Neural cell (in vitro differentiated cells): Measurements from ENCODE around the gene COL17A1. TPM values are rescaled to one million over a fixed set of nuclear protein-coding genes. Genes with fewer than 3 reads are reported as not detected.

ENCODE experiments used
- H2AFZ ChIP-seq: fragments of 200-600, 300-800 bp; sonication (generic), shearing (Covaris generic); 2 replicates; pipeline ENCODE4 v1.6.0; 2014; ENCODE audit warnings: low read depth, mild to moderate bottlenecking, antibody characterized with exemption, low read length, moderate library complexity
- H3F3A ChIP-seq: fragments of 200-600 bp; shearing (Covaris generic); 2 replicates; pipeline ENCODE4 v1.6.1; 2016; ENCODE audit warnings: mild to moderate bottlenecking, moderate library complexity, mixed read lengths, antibody characterized with exemption, low read length; ENCODE audit not compliant: insufficient read depth, poor library complexity, severe bottlenecking
- H3K27ac ChIP-seq: fragments of 200-600, 300-800 bp; sonication (generic), shearing (Covaris generic); 2 replicates; pipeline ENCODE4 v1.5.1; 2014; ENCODE audit warnings: mild to moderate bottlenecking, low read length, moderate library complexity
- H3K27me3 ChIP-seq: fragments of 300-800, 200-600 bp; sonication (generic), shearing (Covaris generic); 2 replicates; pipeline ENCODE4 v1.6.0; 2014; ENCODE audit warnings: mild to moderate bottlenecking, low read depth, low read length, moderate library complexity; ENCODE audit not compliant: insufficient read depth
- H3K36me3 ChIP-seq: fragments of 300-800, 200-600 bp; sonication (generic), shearing (Covaris generic); 2 replicates; pipeline ENCODE4 v1.5.1; 2014; ENCODE audit warnings: mild to moderate bottlenecking, antibody characterized with exemption, low read length, moderate library complexity; ENCODE audit not compliant: insufficient read depth
- H3K4me2 ChIP-seq: fragments of 300-800, 200-600 bp; sonication (generic), shearing (Covaris generic); 2 replicates; pipeline ENCODE4 v1.6.0; 2014; ENCODE audit warnings: mild to moderate bottlenecking, low read length
- H3K4me3 ChIP-seq: fragments of 300-800, 200-600 bp; sonication (generic), shearing (Covaris generic); 2 replicates; pipeline ENCODE4 v1.5.1; 2014; ENCODE audit warnings: mild to moderate bottlenecking, low read length, moderate library complexity
- H3K79me2 ChIP-seq: fragments of 200-600 bp; shearing (Covaris generic); replicated peaks from 2 replicates; pipeline ENCODE4 v1.6.0; 2014; ENCODE audit warnings: mild to moderate bottlenecking, low read length, moderate library complexity; ENCODE audit not compliant: insufficient read depth
- H3K9ac ChIP-seq: fragments of 300-800, 200-600 bp; sonication (generic), shearing (Covaris generic); 2 replicates; pipeline ENCODE4 v1.6.1; 2016; ENCODE audit warnings: mild to moderate bottlenecking, low read length, mixed read lengths
- H3K9me2 ChIP-seq: fragments of 200-600 bp; shearing (Covaris generic); 2 replicates; pipeline ENCODE4 v1.6.1; 2016; ENCODE audit warnings: mild to moderate bottlenecking, low read length, mixed read lengths; ENCODE audit not compliant: insufficient read depth
- H3K9me3 ChIP-seq: fragments of 200-600, 300-800 bp; sonication (generic), shearing (Covaris generic); 2 replicates; pipeline ENCODE4 v1.6.1; 2016; ENCODE audit warnings: mild to moderate bottlenecking, mixed run types, low read length, moderate library complexity, mixed read lengths
- H4K20me1 ChIP-seq: fragments of 200-600 bp; shearing (Covaris generic); 2 replicates; pipeline ENCODE4 v1.6.1; 2016; ENCODE audit warnings: mild to moderate bottlenecking, mixed run types; ENCODE audit not compliant: insufficient read depth
- CTCF ChIP-seq: fragments of 450-650 bp; IDR thresholded peaks from 2 replicates; pipeline ENCODE4 v1.5.1; 2014; ENCODE audit warnings: antibody characterized with exemption, mild to moderate bottlenecking, moderate library complexity; ENCODE audit not compliant: poor library complexity, severe bottlenecking
- EP300 ChIP-seq: fragments of 450-650 bp; conservative IDR thresholded peaks from 2 replicates; pipeline ENCODE4 v1.6.1; 2014; ENCODE audit warnings: antibody characterized with exemption, mild to moderate bottlenecking, moderate library complexity; ENCODE audit not compliant: poor library complexity, severe bottlenecking
- EZH2 ChIP-seq: fragments of 200-600, 300-800 bp; shearing (Covaris generic), sonication (generic); IDR thresholded peaks from 2 replicates; pipeline ENCODE4 v1.6.1; 2014; ENCODE audit warnings: antibody characterized with exemption, low read length, borderline replicate concordance, mild to moderate bottlenecking; ENCODE audit not compliant: insufficient read depth, poor library complexity, severe bottlenecking
- MXI1 ChIP-seq: fragments of 450-650 bp; conservative IDR thresholded peaks from 2 replicates; pipeline ENCODE4 v1.6.1; 2014; ENCODE audit warnings: antibody characterized with exemption, mild to moderate bottlenecking; ENCODE audit not compliant: poor library complexity, severe bottlenecking
- POLR2AphosphoS5 ChIP-seq: IDR thresholded peaks from 2 replicates; pipeline ENCODE4 v1.6.1; 2012
- RAD21 ChIP-seq: fragments of 450-650 bp; conservative IDR thresholded peaks from 2 replicates; pipeline ENCODE4 v1.6.1; 2014; ENCODE audit warnings: antibody characterized with exemption, mild to moderate bottlenecking, moderate library complexity
- REST ChIP-seq: IDR thresholded peaks from 2 replicates; pipeline ENCODE4 v1.6.1; 2012; ENCODE audit warnings: borderline replicate concordance
- SMC3 ChIP-seq: fragments of 450-650 bp; conservative IDR thresholded peaks from 2 replicates; pipeline ENCODE4 v1.6.1; 2014; ENCODE audit warnings: antibody characterized with exemption, mild to moderate bottlenecking, moderate library complexity; ENCODE audit not compliant: poor library complexity
- TAF1 ChIP-seq: IDR thresholded peaks from 2 replicates; pipeline ENCODE4 v1.6.1; 2012; ENCODE audit warnings: low read depth
- polyA plus RNA-seq: library from polyadenylated mRNA; depleted of rRNA; stranded (reverse); fragments of >200 nt; gene quantifications from 2 replicates; pipeline ENCODE4 v1.2.3, GENCODE V29; 2014

The COL17A1 gene
- polyA plus RNA-seq, 1 donor from 2014 or later = not detected

GRCh38 chr10:104033966-104034365 is 51.7 kb downstream of the COL17A1 start:
- H3K4me3 ChIP-seq = no peak overlapping the region
- H3K9ac ChIP-seq = no peak overlapping the region
- no peak overlapping the region for H3K27ac ChIP-seq
- no peaks in the 10 kb centered on the region for H3K9me3 ChIP-seq
- no peaks in the 10 kb centered on the region for H3K9me2 ChIP-seq
- H3K4me2 ChIP-seq = no peak overlapping the region
- H3F3A ChIP-seq = no peaks in the 10 kb centered on the region
- H3K27me3 ChIP-seq = no peaks in the 10 kb centered on the region
- no peaks in the 10 kb centered on the region for H3K79me2 ChIP-seq
- H3K36me3 ChIP-seq = no peaks in the 10 kb centered on the region
- TF ChIP-seq EP300 (no peak), CTCF (no peak)
- no peak overlapping the region for H2AFZ ChIP-seq
- no peaks in the 10 kb centered on the region for H4K20me1 ChIP-seq

- no peaks in the 10 kb centered on the region for H4K20me1 ChIP-seq
- no peaks in the 10 kb centered on the region for H3F3A ChIP-seq
- H2AFZ ChIP-seq = no peak overlapping the region
- no peak overlapping the region for H3K4me2 ChIP-seq
- no peaks in the 10 kb centered on the region for H3K79me2 ChIP-seq
- H3K9me3 ChIP-seq = no peaks in the 10 kb centered on the region
- no peaks in the 10 kb centered on the region for H3K27me3 ChIP-seq
- no peak overlapping the region for H3K27ac ChIP-seq
- no peak for TF ChIP-seq REST
- TF ChIP-seq EP300 = no peak
- TF ChIP-seq MXI1 = no peak
- no peak for TF ChIP-seq EZH2
- TF ChIP-seq SMC3 = no peak
- TF ChIP-seq TAF1 = no peak
- no peak for TF ChIP-seq POLR2AphosphoS5
- no peak for TF ChIP-seq RAD21
- TF ChIP-seq CTCF = no peak
- H3K9me2 ChIP-seq = no peaks in the 10 kb centered on the region
- no peaks in the 10 kb centered on the region for H3K36me3 ChIP-seq
- no peak overlapping the region for H3K9ac ChIP-seq
- H3K4me3 ChIP-seq = no peak overlapping the region
Measured at GRCh38 chr10:104033401-104033930, 52.2 kb downstream of the COL17A1 start.
